ENCODE data around the gene DLGAP1. TPM values are rescaled to one million over a fixed set of nuclear protein-coding genes. Genes with fewer than 3 reads are reported as not detected.

Gene DLGAP1
- total and polyA plus RNA-seq, 2 of the 4 experiments (the other 2 are of a cell fraction): under 0.01 to 0.09 TPM

GRCh38 chr18:3478262-3478978 is 976.7 kb downstream of the DLGAP1 start:
- in situ Hi-C loops (cut with MboI; ENCODE audit: low sequenced_read_pairs): no loop called here
- no peak for ATAC-seq (ENCODE audit: low read depth)
- CTCF ChIA-PET: interaction anchor here (0.6 kb wide), 1 partner anchor 183 kb away, joined by 4 read pairs; no protein-coding TSS in a partner anchor

More at GRCh38 chr18:3478262-3478978, 976.7 kb downstream of the DLGAP1 start:
- H3K79me1 ChIP-seq (ENCODE audit: low read depth in 1 of 2, low read length in 2 of 2): no peaks in the 10 kb centered on the region
- H3K9me3 ChIP-seq (ENCODE audit: control insufficient read depth, insufficient read depth, low read length): peaks cover 6% of the 10 kb centered on the region
- 92% methylated on average over 5 of the region's 8 CpGs; no CpG with 5 or more reads in 1 of the 2 experiments for WGBS, 2 experiments (ENCODE audit: extremely low coverage in 2 of 2, insufficient read length in 1 of 2)
- DNase-seq: no peak
- H3K18ac ChIP-seq (ENCODE audit: low read depth, low read length): no peak overlapping the region
- no peaks in the 10 kb centered on the region for H3K27me3 ChIP-seq (ENCODE audit: control insufficient read depth, insufficient read depth, low read length)
- H2BK15ac ChIP-seq (ENCODE audit: low read depth, low read length): no peak overlapping the region
- H4K91ac ChIP-seq (ENCODE audit: insufficient read depth, low read depth, low read length): no peak overlapping the region
- no peak overlapping the region for H3K4me2 ChIP-seq (ENCODE audit: low read depth, low read length)
- H3K36me3 ChIP-seq (ENCODE audit: control insufficient read depth, insufficient read depth, low read length): no peaks in the 10 kb centered on the region
- H4K8ac ChIP-seq (ENCODE audit: low read depth in 2 of 2, low read length in 2 of 2): no peak overlapping the region
- no peak overlapping the region for H3K4ac ChIP-seq (ENCODE audit: low read depth, low read length)
- no peaks in the 10 kb centered on the region for H4K20me1 ChIP-seq (ENCODE audit: insufficient read depth, low read length)
- H2AK5ac ChIP-seq (ENCODE audit: low read depth, low read length): no peak overlapping the region
- no peak overlapping the region for H3K14ac ChIP-seq (replicated peaks; ENCODE audit: low read depth, low read length)
- no peak overlapping the region for H3K23ac ChIP-seq (ENCODE audit: low read depth, low read length)
- no peak overlapping the region for H3K27ac ChIP-seq (ENCODE audit: insufficient read depth, low read length)
- H2AFZ ChIP-seq (replicated peaks; ENCODE audit: low read length, poor library complexity): no peak overlapping the region
- intact Hi-C loops (cut with micrococcal nuclease): no loop called here
- H3K9me1 ChIP-seq (ENCODE audit: insufficient read depth, low read length): no peaks in the 10 kb centered on the region
- H4K5ac ChIP-seq (ENCODE audit: low read depth, low read length): no peak overlapping the region
- no peak overlapping the region for H3K9ac ChIP-seq (ENCODE audit: low read depth, low read length)
- H2BK5ac ChIP-seq (ENCODE audit: low read depth, low read length, poor library complexity, severe bottlenecking): no peak overlapping the region
- POLR2A ChIA-PET (ENCODE audit: unreplicated experiment): no interaction called here
- H2BK120ac ChIP-seq (ENCODE audit: low read depth, low read length): no peak overlapping the region
- BruUV-seq (replicated peaks): no TSS peak
- H3K4me1 ChIP-seq (ENCODE audit: control insufficient read depth, insufficient read depth, low read length): no peaks in the 10 kb centered on the region; the same call in 1 of the 2 replicates
- H2BK20ac ChIP-seq (ENCODE audit: low read depth, low read length): no peak overlapping the region
- dilution Hi-C loops (cut with HindIII; ENCODE audit: low sequenced_read_pairs, unreplicated experiment): no loop called here
- no peak overlapping the region; the same call in 1 of the 2 replicates for H3K56ac ChIP-seq (ENCODE audit: extremely low read depth, insufficient read depth, low read length)
- no peak overlapping the region for H3K4me3 ChIP-seq (ENCODE audit: insufficient read depth, low read depth, low read length)
- TF ChIP-seq RAD21 (IDR thresholded peaks at IDR 0.05; ENCODE audit: low read length) (no peak), FOS (IDR thresholded peaks at IDR 0.05; ENCODE audit: low read depth, low read length) (no peak), RFX5 (IDR thresholded peaks at IDR 0.05; ENCODE audit: low read depth, low read length) (no peak), POLR2A (IDR thresholded peaks at IDR 0.05; ENCODE audit: low read depth, low read length) (no peak), BHLHE40 (IDR thresholded peaks at IDR 0.05; ENCODE audit: low read depth, low read length) (no peak), NFE2L2 (IDR thresholded peaks at IDR 0.05; ENCODE audit: low read depth, low read length) (no peak), RCOR1 (IDR thresholded peaks at IDR 0.05; ENCODE audit: insufficient replicate concordance, low read length) (no peak), SMC3 (IDR thresholded peaks at IDR 0.05; ENCODE audit: low read depth, low read length) (no peak), USF2 (IDR thresholded peaks at IDR 0.05; ENCODE audit: low read depth, low read length) (no peak), MXI1 (IDR thresholded peaks at IDR 0.05; ENCODE audit: borderline replicate concordance, low read depth, low read length) (no peak)
- H2AK9ac ChIP-seq (replicated peaks; ENCODE audit: low read depth, low read length, poor library complexity): no peak overlapping the region
